C4-2B (cell line): ENCODE measurements around the gene CSNK1D.

Experiments
- ZFX ChIP-seq: fragments of 450-650 bp; IDR thresholded peaks from 2 replicates; pipeline ENCODE4 v1.6.1; 2017
- TF ChIP-seq, protein P1 (sequence below): fragments of 450-650 bp; conservative IDR thresholded peaks from 2 replicates; pipeline ENCODE4 v1.5.1; 2017; ENCODE audit warnings: mild to moderate bottlenecking

GRCh38 chr17:82214012-82214628 lies 59.4 kb downstream of the CSNK1D start:
- TF ChIP-seq, protein P1, sequence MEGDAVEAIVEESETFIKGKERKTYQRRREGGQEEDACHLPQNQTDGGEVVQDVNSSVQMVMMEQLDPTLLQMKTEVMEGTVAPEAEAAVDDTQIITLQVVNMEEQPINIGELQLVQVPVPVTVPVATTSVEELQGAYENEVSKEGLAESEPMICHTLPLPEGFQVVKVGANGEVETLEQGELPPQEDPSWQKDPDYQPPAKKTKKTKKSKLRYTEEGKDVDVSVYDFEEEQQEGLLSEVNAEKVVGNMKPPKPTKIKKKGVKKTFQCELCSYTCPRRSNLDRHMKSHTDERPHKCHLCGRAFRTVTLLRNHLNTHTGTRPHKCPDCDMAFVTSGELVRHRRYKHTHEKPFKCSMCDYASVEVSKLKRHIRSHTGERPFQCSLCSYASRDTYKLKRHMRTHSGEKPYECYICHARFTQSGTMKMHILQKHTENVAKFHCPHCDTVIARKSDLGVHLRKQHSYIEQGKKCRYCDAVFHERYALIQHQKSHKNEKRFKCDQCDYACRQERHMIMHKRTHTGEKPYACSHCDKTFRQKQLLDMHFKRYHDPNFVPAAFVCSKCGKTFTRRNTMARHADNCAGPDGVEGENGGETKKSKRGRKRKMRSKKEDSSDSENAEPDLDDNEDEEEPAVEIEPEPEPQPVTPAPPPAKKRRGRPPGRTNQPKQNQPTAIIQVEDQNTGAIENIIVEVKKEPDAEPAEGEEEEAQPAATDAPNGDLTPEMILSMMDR: no peak
- no peak for TF ChIP-seq ZFX
